HTERT RPE-1 (cell line): Measurements from ENCODE around the gene GALNT9.

Source experiments
- in situ Hi-C: fragments of 300-500 bp; cut with MboI; formaldehyde crosslinking; loops from 4 replicates; pipeline ENCODE4 v1.14.3; 2020; ENCODE audit warnings: low sequenced_read_pairs

The GALNT9 gene

DNA sequence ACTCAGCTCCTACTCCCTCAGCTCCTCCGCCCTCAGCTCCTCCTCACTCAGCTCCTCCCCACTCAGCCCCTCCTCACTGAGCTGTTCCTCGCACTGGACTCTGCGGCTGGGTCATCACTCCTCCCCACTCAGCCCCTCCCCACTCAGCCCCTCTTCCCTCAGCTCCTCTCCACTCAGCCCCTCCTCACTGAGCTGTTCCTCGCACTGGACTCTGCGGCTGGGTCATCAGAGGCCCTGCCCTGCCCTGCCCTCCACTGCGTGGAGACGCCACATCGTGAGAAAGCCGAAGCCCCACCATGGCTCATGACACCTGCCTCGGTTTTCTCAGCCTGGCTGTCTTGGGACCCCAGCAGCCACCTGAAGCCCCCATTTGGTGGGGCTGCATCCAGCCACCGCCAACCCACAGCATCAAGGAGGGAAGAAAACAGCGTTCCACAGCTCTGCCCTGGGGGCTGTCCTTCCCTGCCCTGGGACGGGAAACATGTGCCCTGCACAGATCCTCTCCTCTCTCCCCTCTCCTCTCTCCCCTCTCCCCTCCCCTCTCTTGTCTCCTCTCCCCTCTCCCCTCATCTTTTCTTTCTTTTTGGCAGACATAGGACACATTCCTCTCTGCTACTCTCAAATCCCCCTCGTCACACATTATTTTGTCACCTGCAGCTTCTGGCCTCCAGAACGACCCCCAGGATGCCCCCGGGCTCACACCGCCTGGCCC lies 167.4 kb downstream of the GALNT9 start:
- in situ Hi-C loops = no loop called here

DNA sequence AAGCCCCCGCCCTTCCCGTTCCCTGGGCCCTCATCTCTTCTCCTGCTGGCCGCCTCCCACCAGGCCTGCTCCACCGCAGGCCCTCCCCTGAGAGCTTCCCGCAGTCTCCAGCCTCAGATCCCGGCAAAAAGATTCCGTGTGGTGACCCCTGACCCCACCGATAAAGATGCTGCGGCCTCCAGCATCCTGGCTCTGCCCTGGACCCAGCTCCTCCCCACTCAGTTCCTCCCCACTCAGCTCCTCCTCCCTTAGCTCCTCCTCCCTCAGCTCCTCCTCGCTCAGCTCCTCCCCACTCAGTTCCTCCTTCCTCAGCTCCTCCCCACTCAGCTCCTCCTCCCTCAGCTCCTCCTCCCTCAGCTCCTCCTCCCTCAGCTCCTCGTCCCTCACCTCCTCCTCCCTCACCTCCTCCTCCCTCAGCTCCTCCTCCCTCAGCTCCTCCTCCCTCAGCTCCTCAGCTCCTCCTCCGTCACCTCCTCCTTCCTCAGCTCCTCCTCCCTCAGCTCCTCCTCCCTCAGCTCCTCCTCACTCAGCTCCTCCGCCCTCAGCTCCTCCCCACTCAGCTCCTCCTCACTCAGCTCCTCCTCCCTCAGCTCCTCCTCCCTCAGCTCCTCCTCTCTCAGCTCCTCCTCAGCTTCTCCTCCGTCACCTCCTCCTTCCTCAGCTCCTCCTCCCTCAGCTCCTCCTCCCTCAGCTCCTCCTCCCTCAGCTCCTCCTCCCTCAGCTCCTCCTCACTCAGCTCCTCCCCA lies 168.2 kb downstream of the GALNT9 start:
- in situ Hi-C loops = no loop called here

DNA sequence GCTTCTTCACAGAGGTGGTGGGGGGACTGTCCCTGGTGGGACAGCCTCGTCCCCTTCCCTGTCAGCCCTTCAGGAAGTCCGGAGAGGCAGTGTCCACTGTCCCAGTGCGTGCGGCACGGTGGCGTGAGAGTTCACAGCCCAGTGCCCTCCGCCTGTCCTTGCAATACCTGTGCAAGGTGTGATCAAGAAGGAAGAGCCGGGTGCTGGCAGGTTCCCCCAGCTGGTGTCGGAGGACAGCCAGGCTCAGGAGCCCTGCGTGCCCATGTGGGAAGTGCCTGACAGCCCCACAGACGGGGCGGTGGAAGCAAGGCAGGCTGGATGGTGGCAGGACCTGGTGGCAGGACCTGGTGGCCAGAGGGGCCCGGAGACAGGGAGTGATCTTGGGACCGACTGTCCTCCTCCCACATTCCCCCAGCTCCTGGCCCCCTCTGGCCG lies 168.8 kb downstream of the GALNT9 start:
- in situ Hi-C loops = no loop called here

DNA sequence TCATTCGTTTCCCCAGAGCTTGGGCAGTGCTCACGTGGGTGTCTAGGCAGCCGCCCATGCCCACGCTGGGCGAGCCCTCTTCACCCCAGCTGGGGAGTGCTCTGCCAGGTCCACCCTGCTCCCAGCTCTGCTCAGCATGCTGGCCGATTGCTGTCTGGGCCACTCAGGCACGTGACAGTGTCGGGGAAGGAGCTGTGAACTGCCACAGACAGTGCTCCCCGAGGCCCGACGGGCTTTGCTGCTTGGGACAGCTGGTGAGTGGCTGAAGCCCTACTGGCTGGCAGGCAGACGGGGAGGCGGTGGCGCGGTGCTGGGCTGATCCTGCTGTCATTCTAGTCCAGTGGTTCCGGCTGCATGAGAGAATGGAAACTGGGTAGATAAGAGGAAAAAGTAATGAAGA lies 169.4 kb downstream of the GALNT9 start:
- in situ Hi-C loops = no loop called here

DNA sequence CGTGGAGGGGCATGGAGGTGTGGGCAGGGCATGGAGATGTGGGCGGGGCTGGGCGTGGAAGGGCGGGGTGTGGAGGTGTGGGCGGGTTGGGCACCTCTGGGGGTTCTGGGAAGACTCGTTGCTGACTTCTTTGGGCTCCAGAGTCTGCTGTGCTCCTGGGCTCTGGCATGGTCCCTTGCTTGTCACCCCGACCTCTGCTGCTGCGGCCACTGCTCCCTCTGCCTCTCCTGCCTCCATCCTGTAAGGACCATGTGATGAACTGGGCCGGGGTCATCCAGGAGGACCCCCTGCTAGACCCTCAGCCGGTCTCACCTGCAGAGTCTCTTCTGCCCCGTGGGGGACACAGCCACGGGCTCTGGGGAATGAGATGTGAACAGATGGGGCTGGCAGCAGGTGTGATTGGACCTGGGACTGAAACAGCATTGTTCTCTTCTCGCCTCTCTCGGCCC lies 169.8 kb downstream of the GALNT9 start:
- in situ Hi-C loops = no loop called here

DNA sequence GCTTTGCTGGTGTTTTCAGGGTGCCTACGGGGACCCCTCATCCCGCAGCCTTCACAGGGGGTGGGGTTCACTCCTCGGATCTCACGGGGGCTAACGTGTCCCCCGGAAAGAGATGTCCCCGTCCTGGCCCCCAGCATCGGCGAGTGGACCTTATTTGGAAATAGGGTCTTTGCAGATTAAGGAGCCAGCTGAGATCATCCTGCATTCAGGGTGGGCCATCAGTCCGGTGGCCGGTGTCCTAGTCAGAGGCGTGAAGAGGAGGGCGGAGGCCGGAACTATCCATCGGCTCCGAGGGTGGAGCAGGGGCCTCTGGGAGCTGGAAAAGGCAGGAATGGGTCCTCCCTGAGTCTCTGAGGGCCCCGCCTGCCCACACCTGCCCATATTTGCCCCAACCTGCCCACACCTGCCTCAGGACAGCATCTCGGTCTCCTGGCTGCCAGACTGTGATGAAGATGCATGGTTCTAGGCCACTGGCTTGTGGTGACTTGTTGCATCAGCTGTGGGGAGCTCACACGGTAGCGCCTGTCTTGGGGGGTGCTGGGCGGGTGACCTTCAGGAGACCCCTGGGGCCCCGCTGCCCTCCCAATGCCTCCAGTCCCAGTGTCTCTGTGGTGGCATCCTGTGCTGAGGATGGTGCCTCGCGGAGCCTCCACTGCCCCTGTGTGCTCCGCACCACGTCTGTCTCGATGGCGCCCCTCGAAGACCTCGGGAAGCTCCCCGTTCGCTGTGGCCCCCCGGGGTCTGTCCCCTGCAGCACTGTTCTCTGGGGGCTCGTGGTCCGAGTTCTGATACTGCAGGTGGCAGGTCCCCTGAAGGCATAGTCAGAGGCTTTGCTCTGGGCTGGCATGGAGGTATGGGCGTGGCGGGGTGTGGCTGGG lies 170.5 kb downstream of the GALNT9 start:
- in situ Hi-C loops = no loop called here

DNA sequence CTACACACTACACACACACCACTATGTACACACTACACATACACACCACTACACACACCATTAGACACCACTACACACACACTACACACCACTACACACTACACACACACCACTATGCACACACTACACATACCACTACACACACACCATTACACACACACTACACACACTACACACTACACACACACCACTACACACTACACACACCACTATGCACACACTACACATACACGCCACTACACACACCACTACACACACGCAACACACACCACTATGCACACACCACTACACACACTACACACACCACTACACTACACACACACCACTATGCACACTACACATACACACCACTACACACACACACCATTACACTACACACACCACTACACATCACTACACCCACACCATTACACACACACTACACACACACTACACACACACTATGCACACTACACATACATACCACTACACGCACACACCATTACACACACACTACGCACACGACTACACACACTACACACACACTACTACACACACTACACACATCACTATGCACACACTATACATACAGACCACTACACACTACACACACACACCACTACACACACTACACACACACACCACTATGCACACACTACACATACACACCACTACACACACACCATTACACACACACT lies 171.5 kb downstream of the GALNT9 start:
- in situ Hi-C loops = no loop called here

DNA sequence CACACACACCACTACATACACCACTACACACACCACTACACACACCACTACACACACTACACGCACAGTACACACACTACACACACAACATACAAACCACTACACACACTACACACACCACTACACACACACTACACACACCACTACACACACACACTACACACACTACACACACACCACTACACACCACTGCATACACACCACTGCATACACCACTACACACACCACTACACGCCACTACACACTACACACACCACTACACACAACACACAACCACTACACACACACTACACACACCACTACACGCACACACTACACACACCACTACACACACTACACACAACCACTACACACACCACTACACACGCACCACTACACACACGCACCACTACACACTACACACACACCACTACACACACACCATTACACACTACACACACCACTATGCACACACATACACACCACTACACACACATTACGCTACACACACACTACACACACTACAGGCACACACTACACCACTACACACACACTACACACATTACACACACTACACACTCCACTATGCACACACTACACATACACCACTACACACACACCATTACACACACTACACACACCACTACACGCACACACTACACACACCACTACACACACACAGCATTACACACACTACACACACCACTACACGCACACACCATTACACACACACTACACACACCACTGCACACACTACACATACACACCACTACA lies 172.6 kb downstream of the GALNT9 start:
- in situ Hi-C loops = no loop called here

DNA sequence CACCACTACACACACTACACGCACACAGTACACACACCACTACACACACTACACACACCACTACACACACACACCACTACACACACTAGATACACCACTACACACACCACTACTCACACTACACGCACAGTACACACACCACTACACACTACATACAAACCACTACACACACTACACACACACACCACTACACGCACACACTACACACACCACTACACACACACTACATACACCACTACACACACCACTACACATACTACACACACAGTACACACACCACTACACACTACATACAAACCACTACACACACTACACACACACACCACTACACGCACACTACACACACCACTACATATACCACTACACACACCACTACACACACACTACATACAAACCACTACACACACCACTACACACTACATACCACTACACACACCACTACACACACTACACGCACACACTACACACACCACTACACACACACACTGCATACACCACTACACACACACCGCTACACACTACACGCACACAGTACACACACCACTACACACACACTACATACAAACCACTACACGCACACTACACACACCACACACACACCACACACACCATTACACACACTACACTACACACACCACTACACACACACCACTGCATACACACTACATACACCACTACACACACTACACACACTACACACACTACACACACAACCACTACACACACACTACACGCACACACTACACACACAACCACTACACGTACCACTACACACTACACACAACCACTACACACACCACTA lies 173.4 kb downstream of the GALNT9 start:
- in situ Hi-C loops = no loop called here

DNA sequence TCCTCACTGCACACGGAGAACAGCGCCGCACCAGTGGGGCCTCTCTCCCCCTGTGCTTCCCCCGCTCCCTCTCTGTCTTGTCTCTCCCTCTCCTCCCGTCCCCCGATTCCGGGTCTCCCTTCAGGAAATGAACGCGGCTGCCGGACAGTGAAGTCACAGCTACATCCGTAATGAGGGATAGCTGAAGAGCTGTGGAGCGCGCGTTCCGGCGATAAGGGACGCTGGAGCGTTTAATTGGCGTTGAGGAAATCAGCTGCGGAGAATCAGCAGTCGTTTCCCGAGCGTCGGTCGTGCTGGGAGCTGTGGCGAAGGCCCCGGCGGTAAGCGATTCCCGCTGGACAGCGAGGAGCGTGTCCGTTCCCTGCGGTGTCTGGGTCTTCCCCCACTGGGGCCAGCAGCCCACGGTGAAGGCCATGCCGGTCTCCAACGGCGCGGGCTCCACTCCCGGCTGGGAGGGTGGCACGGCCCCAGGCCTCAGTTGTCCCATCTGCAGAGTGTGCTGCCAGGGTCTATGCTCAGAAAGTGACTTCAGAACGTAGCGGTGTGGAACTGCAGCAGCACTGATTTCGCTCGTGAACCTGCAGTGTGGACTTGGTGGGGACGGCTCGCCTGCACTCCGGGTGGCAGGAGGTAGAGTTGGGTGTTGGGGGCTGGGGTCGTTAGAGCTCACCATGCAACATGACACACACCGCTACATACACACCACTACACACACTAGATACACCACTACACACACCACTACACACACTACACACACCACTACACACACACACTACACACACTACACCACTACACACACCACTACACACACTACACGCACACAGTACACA lies 174.2 kb downstream of the GALNT9 start:
- in situ Hi-C loops = no loop called here

DNA sequence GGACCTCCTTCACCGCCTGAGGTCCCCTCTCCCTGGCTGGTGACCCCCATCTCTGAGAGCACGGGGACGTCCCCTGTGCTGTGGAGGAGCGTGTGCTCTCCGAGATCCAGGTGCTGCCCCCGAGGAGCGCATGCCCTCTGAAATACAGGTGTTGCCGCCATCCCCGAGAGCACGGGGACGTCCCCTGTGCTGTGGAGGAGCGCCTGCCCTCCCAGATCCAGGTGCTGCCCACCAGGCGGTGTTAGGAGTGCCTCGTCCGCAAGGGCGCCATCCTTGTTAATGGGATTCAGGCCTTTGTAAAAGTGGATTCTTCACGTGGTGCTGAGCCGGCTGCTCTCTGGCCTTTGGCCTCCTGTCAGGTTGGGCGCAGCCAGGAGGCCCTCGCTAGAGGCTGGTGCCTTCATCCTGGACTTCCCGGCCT lies 175.0 kb downstream of the GALNT9 start:
- in situ Hi-C loops = no loop called here

DNA sequence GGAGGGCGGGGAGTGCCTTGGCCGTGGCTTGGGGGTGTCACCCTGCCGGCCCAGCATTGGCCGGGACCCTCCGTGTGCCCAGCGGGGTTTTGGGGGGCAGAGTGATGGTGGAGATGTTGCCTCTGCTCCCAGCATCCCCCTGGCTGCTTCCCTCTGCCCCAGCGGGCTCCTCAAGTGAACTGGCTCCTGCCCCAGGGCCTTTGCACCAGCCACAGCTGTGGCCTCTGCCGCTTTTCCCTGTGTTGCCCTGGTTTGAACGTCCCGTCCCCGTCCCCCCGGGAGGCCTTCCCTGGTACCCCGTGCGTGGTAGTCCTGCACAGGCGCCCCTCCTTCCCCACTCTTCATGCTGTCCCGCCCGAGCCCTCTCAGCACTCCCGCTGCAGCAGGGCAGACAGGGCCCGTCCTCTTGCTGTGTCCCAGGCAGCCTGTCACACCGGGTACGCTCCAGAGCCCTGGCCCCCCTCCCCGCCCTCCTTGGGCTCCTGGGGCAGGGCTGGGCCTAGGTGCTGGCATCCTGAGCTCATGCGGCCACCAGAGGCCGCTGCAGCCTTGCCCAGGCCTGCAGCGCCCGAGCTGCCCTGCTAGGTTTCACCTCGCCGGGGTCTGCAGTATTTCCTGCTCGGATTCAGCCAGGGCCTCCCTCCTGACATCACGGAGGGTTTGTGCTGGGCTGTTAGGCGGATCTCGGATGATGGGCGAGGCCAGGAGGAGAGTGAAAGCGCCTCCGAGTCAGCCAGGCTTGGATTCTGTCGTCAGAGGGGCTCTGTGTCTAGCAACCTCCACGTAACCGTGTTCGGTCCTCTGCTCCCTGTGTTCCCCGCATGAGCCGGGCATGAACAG lies 175.7 kb downstream of the GALNT9 start:
- in situ Hi-C loops = no loop called here

DNA sequence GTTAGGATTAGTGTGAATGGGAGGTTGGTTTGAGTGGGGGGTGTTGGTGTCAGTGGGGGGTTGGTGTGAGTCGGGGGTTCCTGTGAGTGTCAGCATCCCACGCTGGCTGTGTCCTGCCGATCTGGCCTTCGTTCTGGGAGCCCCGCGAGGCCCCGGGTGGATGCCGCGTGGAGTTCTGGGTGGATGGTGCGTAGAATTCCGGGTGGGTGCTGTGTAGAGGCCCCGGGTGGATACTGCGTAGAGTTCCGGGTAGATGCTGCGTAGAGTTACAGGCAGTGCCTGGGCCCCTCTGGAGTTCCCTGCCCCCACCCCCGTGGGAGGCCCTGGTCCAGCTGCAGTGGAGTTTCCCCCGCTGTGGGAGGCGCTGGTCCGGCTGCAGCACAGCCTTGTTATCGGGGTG lies 176.4 kb downstream of the GALNT9 start:
- in situ Hi-C loops = no loop called here

DNA sequence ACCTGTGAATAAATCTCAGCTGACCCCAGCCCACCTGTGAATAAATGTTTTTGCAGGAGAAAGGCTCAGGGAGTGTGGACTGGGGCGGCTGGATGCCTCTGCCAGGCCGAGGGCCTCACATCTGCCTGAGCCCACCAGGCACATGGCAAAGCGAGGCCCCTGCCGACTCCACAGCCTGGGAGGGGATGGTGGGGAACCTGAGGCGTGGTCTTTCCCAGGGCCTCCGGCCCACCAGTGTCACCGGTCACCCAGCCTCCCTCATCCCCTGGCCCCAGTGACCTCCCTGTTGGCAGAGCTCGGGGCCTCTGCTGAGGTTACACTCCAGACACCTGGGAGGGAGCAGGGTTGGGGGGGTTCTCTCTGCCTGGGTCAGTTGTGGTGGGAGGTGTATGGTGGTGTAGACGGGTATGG lies 177.0 kb downstream of the GALNT9 start:
- in situ Hi-C loops = no loop called here

DNA sequence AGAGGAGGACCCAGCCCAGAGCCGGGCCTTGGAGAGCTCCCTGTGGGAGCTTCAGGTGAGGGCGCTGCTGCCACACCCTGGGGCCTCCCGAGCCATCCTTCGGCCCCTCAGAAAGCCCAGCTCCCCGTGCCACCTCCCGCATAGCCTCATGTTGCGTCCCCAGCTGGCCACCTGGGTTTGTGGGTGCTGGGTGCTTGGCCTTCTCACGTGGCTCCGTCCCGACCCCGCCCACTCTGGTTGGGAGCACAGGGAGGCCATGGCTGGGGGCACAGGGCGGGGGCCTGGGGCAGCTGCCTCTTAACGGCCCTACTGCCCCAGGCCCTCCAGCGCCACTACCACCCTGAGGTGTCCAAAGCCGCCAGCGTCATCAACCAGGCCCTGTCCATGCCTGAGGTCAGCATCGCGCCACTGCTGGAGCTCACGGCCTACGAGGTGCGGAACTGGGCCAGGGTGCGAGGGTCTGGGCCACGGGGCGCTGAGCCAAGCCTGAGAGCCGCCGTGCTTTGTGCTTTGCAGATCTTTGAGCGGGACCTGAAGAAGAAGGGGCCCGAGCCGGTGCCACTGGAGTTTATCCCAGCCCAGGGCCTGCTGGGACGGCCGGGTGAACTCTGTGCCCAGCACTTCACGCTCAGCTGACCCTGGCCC lies 177.5 kb downstream of the GALNT9 start:
- in situ Hi-C loops = no loop called here

DNA sequence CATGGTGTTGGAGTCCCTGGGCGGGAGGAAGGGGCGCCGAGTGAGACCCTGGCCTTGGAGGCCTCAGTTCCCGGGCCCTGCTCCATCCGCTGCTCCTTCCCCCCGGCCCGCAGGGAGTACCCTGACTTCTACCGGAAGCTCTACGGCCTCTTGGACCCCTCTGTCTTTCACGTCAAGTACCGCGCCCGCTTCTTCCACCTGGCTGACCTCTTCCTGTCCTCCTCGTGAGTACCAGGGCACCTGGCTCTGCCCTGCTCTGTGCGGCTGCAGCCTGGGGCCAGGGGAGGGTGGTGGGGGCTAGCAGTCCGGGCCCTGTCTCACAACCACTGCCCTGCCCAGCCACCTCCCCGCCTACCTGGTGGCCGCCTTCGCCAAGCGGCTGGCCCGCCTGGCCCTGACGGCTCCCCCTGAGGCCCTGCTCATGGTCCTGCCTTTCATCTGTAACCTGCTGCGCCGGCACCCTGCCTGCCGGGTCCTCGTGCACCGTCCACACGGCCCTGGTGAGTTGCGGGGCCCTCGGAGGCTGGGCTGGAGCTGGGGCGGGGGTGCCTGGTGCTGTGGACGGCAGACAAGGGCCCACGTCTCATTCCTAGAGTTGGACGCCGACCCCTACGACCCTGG lies 178.1 kb downstream of the GALNT9 start:
- in situ Hi-C loops = no loop called here

DNA sequence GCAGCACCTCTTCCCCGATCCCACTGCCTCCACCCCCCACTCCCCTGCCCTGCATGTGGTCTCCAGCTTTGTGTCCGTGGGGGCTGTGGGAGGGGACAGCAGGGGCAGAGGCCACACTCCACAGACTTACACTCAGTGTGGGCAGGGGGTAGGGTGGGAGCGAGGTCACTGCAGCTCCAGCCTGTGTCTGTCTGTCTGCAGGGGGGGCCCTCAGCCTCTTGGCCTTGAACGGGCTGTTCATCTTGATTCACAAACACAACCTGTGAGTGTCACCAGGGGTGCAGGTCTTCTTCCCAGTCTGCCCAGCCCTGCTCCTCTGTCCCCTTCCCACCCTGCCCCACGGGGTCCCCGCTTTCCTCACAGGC lies 178.6 kb downstream of the GALNT9 start:
- in situ Hi-C loops = no loop called here
